IMR-90 (cell line): ENCODE data around the gene DESI1. TPM values are rescaled to one million over a fixed set of nuclear protein-coding genes. Genes with fewer than 3 reads are reported as not detected.
A peak's percentile ranks its signal among the peaks of the same experiment; 100 is the strongest.

Source experiments
- ATAC-seq: fragments of 200-7000 bp; cut with Tn5 transposase; 2 replicates; pipeline ENCODE4 v1.9.1; 2020; ENCODE audit warnings: low read depth, mild to moderate bottlenecking, moderate library complexity
- BruUV-seq: library from RNA; stranded (reverse); fragments of 400-500 nt; replicated peaks from 2 replicates; lab custom pipeline; 2021; lab: Mats Ljungman, UMichigan
- CTCF ChIA-PET: fragments of 300-600 bp; formaldehyde crosslinking; extraction: SDS; loops from one replicate; lab custom pipeline; 2021; ENCODE audit warnings: antibody characterized with exemption; lab: Yijun Ruan, JAX
- POLR2A ChIA-PET: fragments of 300-600 bp; sonication (Branson Sonifier 250); formaldehyde crosslinking; loops from one replicate; lab custom pipeline; 2022; ENCODE audit warnings: antibody characterized with exemption; ENCODE audit not compliant: unreplicated experiment; lab: Charles Lee
- DNase-seq: peaks from one replicate; pipeline ENCODE4 v3.0.0; 2013
- H2AFZ ChIP-seq: replicated peaks from 2 replicates; pipeline ENCODE3; 2013; ENCODE audit warnings: low read length, mild to moderate bottlenecking; ENCODE audit not compliant: poor library complexity
- H2AK5ac ChIP-seq: 2 replicates; pipeline ENCODE4 v1.6.1; 2013; ENCODE audit warnings: low read depth, low read length, inconsistent platforms
- H2AK9ac ChIP-seq: replicated peaks from 2 replicates; pipeline ENCODE3; 2013; ENCODE audit warnings: mild to moderate bottlenecking, low read depth, low read length, moderate library complexity; ENCODE audit not compliant: poor library complexity
- H2BK120ac ChIP-seq: 2 replicates; pipeline ENCODE4 v1.6.1; 2013; ENCODE audit warnings: low read depth, low read length, inconsistent platforms
- H2BK15ac ChIP-seq: 3 replicates; pipeline ENCODE4 v1.6.1; 2013; ENCODE audit warnings: low read depth, low read length, inconsistent platforms
- H2BK20ac ChIP-seq: 2 replicates; pipeline ENCODE4 v1.6.1; 2013; ENCODE audit warnings: low read depth, mild to moderate bottlenecking, inconsistent platforms, low read length, moderate library complexity
- H2BK5ac ChIP-seq: 2 replicates; pipeline ENCODE4 v1.6.1; 2013; ENCODE audit warnings: mild to moderate bottlenecking, low read depth, low read length, inconsistent platforms; ENCODE audit not compliant: poor library complexity, severe bottlenecking
- H3K14ac ChIP-seq: replicated peaks from 2 replicates; pipeline ENCODE4 v1.6.1; 2013; ENCODE audit warnings: low read depth, low read length, inconsistent platforms
- H3K18ac ChIP-seq: 2 replicates; pipeline ENCODE4 v1.6.1; 2013; ENCODE audit warnings: low read depth, low read length, control low read depth
- H3K23ac ChIP-seq: 2 replicates; pipeline ENCODE4 v1.6.1; 2013; ENCODE audit warnings: low read depth, low read length, inconsistent platforms
- H3K27ac ChIP-seq: 2 replicates; pipeline ENCODE4 v1.5.1; 2013; ENCODE audit warnings: mild to moderate bottlenecking, control low read depth, low read length; ENCODE audit not compliant: insufficient read depth
- H3K27me3 ChIP-seq: 2 replicates; pipeline ENCODE4 v1.6.1; 2013; ENCODE audit warnings: low read length; ENCODE audit not compliant: control insufficient read depth, insufficient read depth
- H3K36me3 ChIP-seq: 2 replicates; pipeline ENCODE4 v1.6.1; 2013; ENCODE audit warnings: low read length, mixed read lengths; ENCODE audit not compliant: control insufficient read depth, insufficient read depth
- H3K4ac ChIP-seq: 2 replicates; pipeline ENCODE4 v1.6.1; 2013; ENCODE audit warnings: low read depth, low read length, inconsistent platforms
- H3K4me1 ChIP-seq: 2 replicates; pipeline ENCODE4 v1.6.1; 2013; ENCODE audit warnings: low read length, mixed read lengths; ENCODE audit not compliant: control insufficient read depth, insufficient read depth
- H3K4me2 ChIP-seq: 2 replicates; pipeline ENCODE4 v1.6.1; 2013; ENCODE audit warnings: low read depth, mild to moderate bottlenecking, control low read depth, low read length, moderate library complexity
- H3K4me3 ChIP-seq: 2 replicates; pipeline ENCODE4 v1.5.1; 2013; ENCODE audit warnings: low read depth, mild to moderate bottlenecking, control low read depth, low read length, moderate library complexity; ENCODE audit not compliant: insufficient read depth
- H3K56ac ChIP-seq: 2 replicates; pipeline ENCODE4 v1.6.1; 2013; ENCODE audit warnings: low read length, inconsistent platforms; ENCODE audit not compliant: insufficient read depth; ENCODE audit errors: extremely low read depth
- H3K79me1 ChIP-seq, 2 experiments: 2 replicates each; pipeline ENCODE4 v1.6.1; 2013; ENCODE audit warnings: low read length in 2 of 2, inconsistent platforms in 1 of 2, low read depth in 1 of 2
- H3K9ac ChIP-seq: 2 replicates; pipeline ENCODE4 v1.6.1; 2013; ENCODE audit warnings: low read depth, low read length, control low read depth
- H3K9me1 ChIP-seq: 2 replicates; pipeline ENCODE4 v1.6.1; 2013; ENCODE audit warnings: low read length, inconsistent platforms; ENCODE audit not compliant: insufficient read depth
- H3K9me3 ChIP-seq: 2 replicates; pipeline ENCODE4 v1.6.1; 2013; ENCODE audit warnings: low read length; ENCODE audit not compliant: control insufficient read depth, insufficient read depth
- H4K20me1 ChIP-seq: 2 replicates; pipeline ENCODE4 v1.6.1; 2013; ENCODE audit warnings: low read length, inconsistent platforms; ENCODE audit not compliant: insufficient read depth
- H4K5ac ChIP-seq: 2 replicates; pipeline ENCODE4 v1.6.1; 2013; ENCODE audit warnings: mild to moderate bottlenecking, low read depth, low read length, control low read depth
- H4K8ac ChIP-seq, 2 experiments: 2 replicates each; pipeline ENCODE4 v1.6.1; 2013; ENCODE audit warnings: low read depth in 2 of 2, low read length in 2 of 2, control low read depth in 1 of 2, inconsistent platforms in 1 of 2
- H4K91ac ChIP-seq: 2 replicates; pipeline ENCODE4 v1.6.1; 2013; ENCODE audit warnings: low read depth, low read length, inconsistent platforms; ENCODE audit not compliant: insufficient read depth
- BHLHE40 ChIP-seq: fragments of 150-350 bp; IDR thresholded peaks from 2 replicates; pipeline ENCODE4 v1.6.1; 2016; ENCODE audit warnings: mild to moderate bottlenecking, low read depth, low read length
- CEBPB ChIP-seq: IDR thresholded peaks from 2 replicates; pipeline ENCODE4 v1.6.1; 2012; ENCODE audit warnings: low read depth, low read length, improper control_type of control experiment
- CHD1 ChIP-seq: IDR thresholded peaks from 2 replicates; pipeline ENCODE4 v1.6.1; 2012; ENCODE audit warnings: low read depth, low read length, improper control_type of control experiment
- MAZ ChIP-seq: IDR thresholded peaks from 2 replicates; pipeline ENCODE4 v1.6.1; 2012; ENCODE audit warnings: low read depth, mild to moderate bottlenecking, low read length, improper control_type of control experiment, moderate library complexity, borderline replicate concordance
- MXI1 ChIP-seq: IDR thresholded peaks from 2 replicates; pipeline ENCODE4 v1.6.1; 2012; ENCODE audit warnings: low read depth, mild to moderate bottlenecking, low read length, moderate library complexity, borderline replicate concordance
- NFE2L2 ChIP-seq: fragments of 150-350 bp; IDR thresholded peaks from 2 replicates; pipeline ENCODE4 v1.6.1; 2016; ENCODE audit warnings: low read depth, mild to moderate bottlenecking, low read length
- POLR2A ChIP-seq: IDR thresholded peaks from 2 replicates; pipeline ENCODE4 v1.6.1; 2012; ENCODE audit warnings: mild to moderate bottlenecking, low read depth, low read length
- RAD21 ChIP-seq: IDR thresholded peaks from 2 replicates; pipeline ENCODE4 v1.6.1; 2012; ENCODE audit warnings: low read length, improper control_type of control experiment
- RCOR1 ChIP-seq: IDR thresholded peaks from 2 replicates; pipeline ENCODE4 v1.6.1; 2012; ENCODE audit warnings: mild to moderate bottlenecking, low read length, improper control_type of control experiment; ENCODE audit not compliant: insufficient replicate concordance
- RFX5 ChIP-seq: IDR thresholded peaks from 2 replicates; pipeline ENCODE4 v1.8.0; 2012; ENCODE audit warnings: low read depth, mild to moderate bottlenecking, low read length, moderate library complexity
- WGBS, 2 experiments: methylation state at CpG; one replicate each; pipeline versions ENCODE4 v1.1.5 to v1.1.7; 2013; ENCODE audit warnings: missing lambda C conversion rate in 2 of 2; ENCODE audit not compliant: insufficient read length in 1 of 2; ENCODE audit errors: extremely low coverage in 2 of 2; 5-methylcytosine and 5-hydroxymethylcytosine counted together
- dilution Hi-C: fragments of 300-500 bp; cut with HindIII; formaldehyde crosslinking; loops from one replicate; pipeline ENCODE4 v1.14.3; 2018; ENCODE audit warnings: low sequenced_read_pairs; ENCODE audit not compliant: unreplicated experiment
- in situ Hi-C: fragments of 300-500 bp; cut with MboI; formaldehyde crosslinking; loops from 3 replicates; pipeline ENCODE4 v1.14.3; 2019; ENCODE audit warnings: low sequenced_read_pairs, inconsistent platforms, mixed read lengths
- intact Hi-C: fragments of 100-400 bp; cut with micrococcal nuclease; formaldehyde crosslinking; loops from 2 replicates; pipeline ENCODE4 v1.10.0; 2022
- polyA plus RNA-seq, 3 experiments: library from polyadenylated mRNA; depleted of rRNA; stranded (reverse); fragments of >200 nt; gene quantifications; 2 replicates each; pipeline ENCODE4 v1.2.3, GENCODE V29; 2012; ENCODE audit warnings: low replicate concordance in 1 of 3
- total RNA-seq: library from RNA; depleted of rRNA; stranded (reverse); fragments of >200 nt; gene quantifications from 2 replicates; pipeline ENCODE4 v1.2.3, GENCODE V29; 2012
- TF ChIP-seq, protein P1 (sequence below): fragments of 150-350 bp; IDR thresholded peaks from 2 replicates; pipeline ENCODE4 v1.6.1; 2016; ENCODE audit warnings: low read depth, mild to moderate bottlenecking, low read length, moderate library complexity, borderline replicate concordance
- TF ChIP-seq, protein P2 (sequence below): conservative IDR thresholded peaks from 2 replicates; pipeline ENCODE4 v1.5.1; 2012; ENCODE audit warnings: mild to moderate bottlenecking, low read depth, low read length, improper control_type of control experiment
- TF ChIP-seq, protein P3 (sequence below): fragments of 150-350 bp; IDR thresholded peaks from 2 replicates; pipeline ENCODE4 v1.6.1; 2017; ENCODE audit warnings: mild to moderate bottlenecking, antibody characterized with exemption, low read length, low read depth

DESI1 gene
- total and polyA plus RNA-seq, 2 of the 4 experiments (the other 2 are of a cell fraction) = 14.5 to 24.9 TPM

DNA sequence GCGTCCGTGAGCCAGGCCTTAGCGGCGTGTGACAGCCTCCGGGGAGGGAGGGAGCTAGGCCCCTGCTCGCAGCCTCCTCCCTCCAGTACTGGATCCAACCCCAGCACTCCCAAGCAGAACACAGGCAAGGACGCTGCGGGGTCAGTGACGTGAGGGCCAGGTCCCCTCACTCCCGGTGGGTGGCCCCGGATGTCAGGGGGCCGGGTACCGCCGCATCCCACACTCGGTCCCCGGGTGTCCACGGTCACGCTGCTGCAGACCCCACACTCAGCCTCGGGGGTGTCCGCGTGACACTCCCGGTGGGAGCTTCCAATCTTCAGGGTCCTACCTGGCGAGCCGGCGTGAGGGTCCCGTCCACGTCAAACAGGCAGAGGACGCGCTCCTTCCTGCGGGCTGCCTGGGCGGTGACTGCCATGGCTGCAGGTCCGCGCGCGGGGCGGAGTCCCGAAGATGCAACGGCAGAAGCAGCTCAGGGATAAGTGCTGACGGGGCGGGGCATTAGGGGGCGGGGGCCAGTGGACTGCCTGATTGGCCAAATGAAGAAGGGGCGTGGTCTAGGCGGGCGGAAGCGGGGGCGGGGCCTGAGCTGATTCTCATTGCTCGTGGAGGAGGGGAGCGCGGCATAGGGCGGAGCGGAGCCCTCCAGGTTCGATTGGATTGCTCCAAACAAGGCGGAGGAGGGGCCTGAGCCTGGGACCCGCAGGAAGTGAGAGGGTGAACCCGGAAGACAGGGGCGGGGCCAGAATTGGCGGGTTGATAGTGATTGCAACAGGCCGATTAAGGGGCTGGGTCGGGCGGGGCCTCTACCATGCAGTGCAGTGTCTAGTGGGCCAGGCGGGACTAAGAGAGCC lies 31.2 kb downstream of the DESI1 start, which contains the start of gene PMM1:
TSS of gene PMM1 (minus strand) at position 450 of the 851 bp plus-strand sequence. CDS start at position 415, 35 bp downstream.
- Histone ChIP-seq H3K4me2 (peak within 1 kb of the TSS; percentile 88), H4K5ac (peak within 1 kb of the TSS; percentile 13), H3K4ac (peak within 1 kb of the TSS; percentile 98), H4K20me1 (no peaks in the 10 kb centered on the region), H3K27me3 (no peaks in the 10 kb centered on the region), H2BK5ac (peak within 1 kb of the TSS; percentile 56), H3K9me3 (no peaks in the 10 kb centered on the region), H3K4me3 (peak within 1 kb of the TSS; percentile 76), H3K56ac (peak within 1 kb of the TSS; percentile 70), H3K4me1 (peaks cover 4% of the 10 kb centered on the region), H2AFZ (peak within 1 kb of the TSS; percentile 97), H3K79me1 (peaks cover 26 to 46% of the 10 kb centered on the region in 2 experiments), H3K23ac (peak within 1 kb of the TSS; percentile 99), H2BK20ac (no peak within 1 kb of the TSS; the same call in 1 of the 2 replicates), H3K9ac (peak within 1 kb of the TSS; percentile 89), H3K14ac (peak within 1 kb of the TSS; percentile 88), H2AK5ac (peak within 1 kb of the TSS; percentile 94), H3K27ac (peak within 1 kb of the TSS; percentile 73), H2AK9ac (peak within 1 kb of the TSS; percentile 97), H2BK15ac (no peak within 1 kb of the TSS; the same call in 2 of the 3 replicates), H3K9me1 (peaks cover 4% of the 10 kb centered on the region; the same call in 1 of the 2 replicates), H3K18ac (peak within 1 kb of the TSS; percentile 7; the same call in 1 of the 2 replicates), H2BK120ac (peak within 1 kb of the TSS; percentile 55), H3K36me3 (peaks cover 3% of the 10 kb centered on the region; the same call in 1 of the 2 replicates), H4K91ac (peak within 1 kb of the TSS; percentile 79), H4K8ac (peak within 1 kb of the TSS; percentile 85 to 86)
- ChIA-PET CTCF (interaction anchor here (0.5 to 1.9 kb wide), 3 partner anchors 8 to 46 kb away, joined by 4 to 10 read pairs (median 5); partner anchors contain the start of gene POLR3H), POLR2A (interaction anchor here (0.6 kb wide), 1 partner anchor 46 kb away, joined by 5 read pairs; the partner anchor contains the start of gene POLR3H)
- WGBS, 2 experiments = 0% methylated on average over 9 of the region's 61 CpGs; no CpG with 5 or more reads in 1 of the 2 experiments
- peak; percentile 98 for ATAC-seq
- DNase-seq = peak; percentile 99
- no TSS peak for BruUV-seq
- in situ Hi-C loops (no loop called here), intact Hi-C loops (no loop called here), dilution Hi-C loops (no loop called here)
- TF ChIP-seq, protein P1, sequence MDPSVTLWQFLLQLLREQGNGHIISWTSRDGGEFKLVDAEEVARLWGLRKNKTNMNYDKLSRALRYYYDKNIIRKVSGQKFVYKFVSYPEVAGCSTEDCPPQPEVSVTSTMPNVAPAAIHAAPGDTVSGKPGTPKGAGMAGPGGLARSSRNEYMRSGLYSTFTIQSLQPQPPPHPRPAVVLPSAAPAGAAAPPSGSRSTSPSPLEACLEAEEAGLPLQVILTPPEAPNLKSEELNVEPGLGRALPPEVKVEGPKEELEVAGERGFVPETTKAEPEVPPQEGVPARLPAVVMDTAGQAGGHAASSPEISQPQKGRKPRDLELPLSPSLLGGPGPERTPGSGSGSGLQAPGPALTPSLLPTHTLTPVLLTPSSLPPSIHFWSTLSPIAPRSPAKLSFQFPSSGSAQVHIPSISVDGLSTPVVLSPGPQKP = no peak
- TF ChIP-seq RAD21 = no peak
- no peak for TF ChIP-seq MXI1
- TF ChIP-seq BHLHE40 = no peak
- TF ChIP-seq RFX5 = no peak
- peak; percentile 93 for TF ChIP-seq CEBPB
- 0 out of 2 replicates have a peak, but pooled peaks have one; percentile 4 for TF ChIP-seq NFE2L2
- TF ChIP-seq POLR2A = peak; percentile 88
- TF ChIP-seq MAZ = peak; percentile 75
- TF ChIP-seq CHD1 = no peak
- TF ChIP-seq, protein P2, sequence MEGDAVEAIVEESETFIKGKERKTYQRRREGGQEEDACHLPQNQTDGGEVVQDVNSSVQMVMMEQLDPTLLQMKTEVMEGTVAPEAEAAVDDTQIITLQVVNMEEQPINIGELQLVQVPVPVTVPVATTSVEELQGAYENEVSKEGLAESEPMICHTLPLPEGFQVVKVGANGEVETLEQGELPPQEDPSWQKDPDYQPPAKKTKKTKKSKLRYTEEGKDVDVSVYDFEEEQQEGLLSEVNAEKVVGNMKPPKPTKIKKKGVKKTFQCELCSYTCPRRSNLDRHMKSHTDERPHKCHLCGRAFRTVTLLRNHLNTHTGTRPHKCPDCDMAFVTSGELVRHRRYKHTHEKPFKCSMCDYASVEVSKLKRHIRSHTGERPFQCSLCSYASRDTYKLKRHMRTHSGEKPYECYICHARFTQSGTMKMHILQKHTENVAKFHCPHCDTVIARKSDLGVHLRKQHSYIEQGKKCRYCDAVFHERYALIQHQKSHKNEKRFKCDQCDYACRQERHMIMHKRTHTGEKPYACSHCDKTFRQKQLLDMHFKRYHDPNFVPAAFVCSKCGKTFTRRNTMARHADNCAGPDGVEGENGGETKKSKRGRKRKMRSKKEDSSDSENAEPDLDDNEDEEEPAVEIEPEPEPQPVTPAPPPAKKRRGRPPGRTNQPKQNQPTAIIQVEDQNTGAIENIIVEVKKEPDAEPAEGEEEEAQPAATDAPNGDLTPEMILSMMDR = no peak
- TF ChIP-seq, protein P3, sequence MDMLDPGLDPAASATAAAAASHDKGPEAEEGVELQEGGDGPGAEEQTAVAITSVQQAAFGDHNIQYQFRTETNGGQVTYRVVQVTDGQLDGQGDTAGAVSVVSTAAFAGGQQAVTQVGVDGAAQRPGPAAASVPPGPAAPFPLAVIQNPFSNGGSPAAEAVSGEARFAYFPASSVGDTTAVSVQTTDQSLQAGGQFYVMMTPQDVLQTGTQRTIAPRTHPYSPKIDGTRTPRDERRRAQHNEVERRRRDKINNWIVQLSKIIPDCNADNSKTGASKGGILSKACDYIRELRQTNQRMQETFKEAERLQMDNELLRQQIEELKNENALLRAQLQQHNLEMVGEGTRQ = no peak
- TF ChIP-seq RCOR1 = no peak
